NCI-H226 (cell line): Measurements from ENCODE around the gene RBM33.

Source experiments
- DNase-seq: peaks from one replicate; pipeline ENCODE4 v3.0.0-alpha.2; 2015

Gene RBM33

DNA sequence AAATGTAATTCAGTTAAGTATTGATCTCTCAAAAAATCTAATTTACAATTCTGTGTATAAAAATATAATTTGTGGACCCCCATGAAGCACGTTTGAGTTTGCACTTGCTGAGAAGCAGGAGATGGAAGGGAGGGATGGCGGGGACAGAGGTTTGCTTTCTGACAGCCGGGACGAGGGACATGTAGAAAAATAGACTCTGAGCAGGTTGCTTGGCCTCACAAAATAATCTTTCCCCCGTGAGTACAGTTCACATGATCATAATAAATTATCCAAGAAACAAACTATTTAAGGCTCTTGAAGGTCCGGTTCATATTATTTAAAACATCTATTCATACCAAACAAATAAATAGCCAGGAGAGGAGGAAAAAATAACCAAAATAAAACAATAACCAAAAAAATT lies 157.8 kb downstream of the RBM33 start:
- no peak for DNase-seq

DNA sequence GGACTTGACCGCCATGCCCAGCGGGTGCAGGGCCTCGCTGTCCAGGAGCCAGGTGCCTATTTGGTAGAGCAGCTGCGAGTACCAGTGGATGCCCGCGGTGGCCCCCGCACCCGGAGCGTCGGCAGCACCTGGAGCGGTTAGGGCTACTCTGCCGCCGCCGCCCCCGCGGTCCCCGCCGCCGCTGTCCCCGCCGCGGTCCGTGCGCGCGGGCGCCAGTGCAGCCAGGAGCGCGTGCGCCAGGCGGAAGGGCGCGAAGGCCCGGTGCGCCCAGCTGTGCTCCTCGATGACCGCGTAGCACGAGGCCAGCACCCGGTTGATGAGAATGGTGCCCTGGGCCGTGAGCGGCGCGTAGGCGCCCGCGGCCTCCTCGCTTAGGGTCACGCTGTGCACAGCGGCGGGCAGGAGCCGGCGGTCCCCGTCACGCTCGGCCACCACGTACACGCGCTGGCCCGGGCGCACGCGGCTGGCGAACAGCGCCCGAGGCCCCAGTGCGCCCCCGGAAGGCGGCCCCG lies 158.5 kb downstream of the RBM33 start:
- no peak for DNase-seq

DNA sequence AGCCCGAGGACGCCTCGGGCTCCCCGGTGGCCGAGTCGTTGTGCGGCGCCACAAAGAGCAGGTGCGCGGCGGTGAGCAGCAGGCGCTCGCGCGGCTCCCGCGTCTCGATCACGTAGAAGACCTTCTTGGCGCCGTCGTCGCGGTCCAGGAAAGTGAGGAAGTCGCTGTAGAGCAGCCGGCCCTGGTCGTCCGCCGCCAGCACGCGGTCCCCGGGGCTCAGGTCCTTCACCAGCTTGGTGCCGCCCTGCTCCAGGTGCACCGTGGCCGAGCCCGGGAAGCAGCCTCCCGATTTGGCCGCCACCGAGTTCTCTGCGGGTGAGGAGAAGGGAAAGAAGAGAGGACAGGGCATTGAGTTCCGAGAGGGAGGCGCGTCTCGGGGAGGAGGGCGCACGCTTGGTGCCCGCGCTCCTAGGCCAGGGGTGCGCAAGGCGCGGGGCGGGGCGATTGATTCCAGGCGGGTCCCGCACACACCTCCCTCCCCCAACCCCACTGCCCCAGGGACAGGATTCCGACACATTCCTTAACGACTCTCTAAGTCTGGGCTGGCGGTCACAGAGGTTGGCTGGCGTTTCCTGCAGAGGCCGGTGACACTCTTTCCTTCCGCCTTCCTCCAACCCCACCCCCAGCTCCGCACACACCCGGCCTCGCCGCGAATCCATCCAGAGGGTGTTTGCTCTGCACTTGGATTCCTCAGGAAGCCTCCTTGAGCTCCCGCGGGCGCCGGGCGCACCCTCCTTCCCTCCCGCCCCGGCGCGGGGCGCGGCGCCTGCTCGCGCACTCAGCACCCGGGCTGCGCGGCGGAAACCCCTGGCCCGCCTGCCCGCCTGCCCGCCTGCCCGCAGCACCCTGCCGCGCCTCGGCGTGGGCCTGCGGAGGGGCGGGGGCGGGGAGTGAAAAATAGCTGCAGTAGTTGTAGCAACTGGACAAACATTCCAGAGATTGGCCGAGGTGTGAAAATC lies 159.2 kb downstream of the RBM33 start:
- DNase-seq, result no peak

DNA sequence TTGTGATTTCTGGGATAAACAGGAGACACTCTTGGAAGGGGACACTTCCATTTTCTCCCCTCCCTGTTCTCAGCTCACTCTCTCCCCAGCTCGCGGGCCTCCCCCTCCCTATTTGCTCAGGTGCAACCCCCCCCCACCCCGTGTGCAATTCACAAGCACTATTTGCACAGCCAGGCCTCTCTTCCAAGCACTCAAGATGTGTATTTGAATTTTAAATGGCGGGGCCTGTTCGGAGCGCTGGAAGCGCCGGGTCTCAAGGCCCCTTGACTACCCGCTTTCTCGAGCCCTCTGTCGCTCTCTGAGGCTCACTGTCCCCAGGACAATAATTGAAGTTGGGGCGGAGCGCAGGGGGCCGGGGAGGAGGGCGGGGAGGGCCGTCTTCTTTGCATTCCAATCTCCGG lies 160.0 kb downstream of the RBM33 start:
- no peak for DNase-seq

DNA sequence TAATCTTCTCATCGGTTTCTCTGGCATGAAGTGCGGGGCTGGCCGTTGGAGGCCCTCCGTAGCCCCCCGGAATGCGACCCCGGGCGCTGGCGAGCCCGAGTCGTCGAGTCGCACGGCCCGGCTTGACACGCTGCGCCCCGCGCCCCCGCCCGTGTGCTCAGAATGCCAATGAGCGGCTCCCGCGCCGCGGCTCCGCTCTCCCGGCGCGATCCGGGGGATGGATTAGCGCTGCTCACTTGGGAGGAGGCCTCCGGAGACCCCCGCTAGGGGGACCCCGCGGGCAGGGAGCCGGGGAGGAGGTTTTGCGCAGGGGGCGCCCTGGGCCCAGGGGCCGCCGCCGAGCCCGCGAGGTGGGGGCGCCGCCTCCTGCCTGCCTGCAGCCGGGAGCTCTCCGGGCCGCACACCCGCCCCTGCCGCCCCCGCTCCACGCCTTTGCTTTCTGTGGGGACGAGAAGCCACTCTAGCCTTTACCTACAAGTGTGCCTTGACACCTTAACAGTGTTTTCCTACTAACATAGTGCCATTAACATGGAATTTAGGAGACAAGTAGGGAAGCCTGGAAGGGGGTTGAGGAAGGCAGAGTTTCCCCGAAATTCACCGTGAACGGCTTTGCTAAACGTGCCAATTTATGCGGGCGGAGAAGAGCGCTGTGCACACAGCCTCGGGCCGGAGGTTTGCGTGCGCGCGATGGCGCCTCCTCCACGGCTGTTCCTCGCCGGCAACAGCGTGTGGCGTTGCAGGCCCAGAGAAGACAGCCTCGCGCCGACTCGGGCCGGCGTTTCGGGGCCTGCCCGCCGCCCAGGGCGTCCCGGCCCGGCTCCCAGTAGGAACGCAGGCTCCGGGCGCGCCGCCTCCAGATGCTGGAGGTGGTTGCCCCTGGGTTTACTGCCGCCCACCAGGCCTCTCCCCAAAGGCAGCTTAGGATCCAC lies 160.7 kb downstream of the RBM33 start:
- DNase-seq, result peak; percentile 31

DNA sequence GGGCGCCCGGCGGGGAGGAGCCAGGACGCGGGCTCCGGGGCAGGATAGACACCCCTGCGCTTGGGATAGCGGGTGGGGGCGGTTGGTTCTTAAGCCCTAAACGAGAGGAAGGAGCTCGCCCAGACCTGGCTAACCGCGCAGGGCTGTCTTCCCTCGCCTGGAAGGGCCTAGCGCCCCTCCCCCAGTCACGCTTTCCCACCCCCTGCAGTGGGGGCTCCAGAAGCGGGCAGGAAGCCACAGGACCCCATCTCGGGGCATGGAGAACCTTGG lies 161.3 kb downstream of the RBM33 start:
- DNase-seq, result no peak

DNA sequence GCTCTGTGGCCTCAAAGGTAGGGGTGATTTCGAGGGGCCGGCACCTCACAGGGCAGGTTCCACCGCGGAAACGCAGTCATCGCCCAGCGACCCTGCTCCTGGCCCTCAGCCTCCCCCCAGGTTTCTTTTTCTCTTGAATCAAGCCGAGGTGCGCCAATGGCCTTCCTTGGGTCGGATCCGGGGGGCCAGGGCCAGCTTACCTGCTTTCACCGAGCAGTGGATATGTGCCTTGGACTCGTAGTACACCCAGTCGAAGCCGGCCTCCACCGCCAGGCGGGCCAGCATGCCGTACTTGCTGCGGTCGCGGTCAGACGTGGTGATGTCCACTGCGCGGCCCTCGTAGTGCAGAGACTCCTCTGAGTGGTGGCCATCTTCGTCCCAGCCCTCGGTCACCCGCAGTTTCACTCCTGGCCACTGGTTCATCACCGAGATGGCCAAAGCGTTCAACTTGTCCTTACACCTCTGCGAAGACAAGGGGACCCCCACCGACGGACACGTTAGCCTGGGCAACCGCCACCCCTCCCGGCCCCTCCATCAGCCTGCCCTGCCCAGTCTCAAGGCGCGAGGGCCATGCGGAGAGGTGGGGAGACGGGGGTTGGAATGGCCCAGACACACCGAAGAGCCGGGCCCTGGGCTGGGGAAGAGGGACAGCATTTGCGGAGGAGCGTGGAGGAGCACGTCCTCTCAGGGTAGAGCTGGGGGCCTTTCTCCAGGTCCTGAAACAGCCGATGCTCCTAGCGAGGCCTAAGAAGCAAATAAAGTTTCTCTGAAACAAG lies 161.8 kb downstream of the RBM33 start:
- DNase-seq, result no peak

DNA sequence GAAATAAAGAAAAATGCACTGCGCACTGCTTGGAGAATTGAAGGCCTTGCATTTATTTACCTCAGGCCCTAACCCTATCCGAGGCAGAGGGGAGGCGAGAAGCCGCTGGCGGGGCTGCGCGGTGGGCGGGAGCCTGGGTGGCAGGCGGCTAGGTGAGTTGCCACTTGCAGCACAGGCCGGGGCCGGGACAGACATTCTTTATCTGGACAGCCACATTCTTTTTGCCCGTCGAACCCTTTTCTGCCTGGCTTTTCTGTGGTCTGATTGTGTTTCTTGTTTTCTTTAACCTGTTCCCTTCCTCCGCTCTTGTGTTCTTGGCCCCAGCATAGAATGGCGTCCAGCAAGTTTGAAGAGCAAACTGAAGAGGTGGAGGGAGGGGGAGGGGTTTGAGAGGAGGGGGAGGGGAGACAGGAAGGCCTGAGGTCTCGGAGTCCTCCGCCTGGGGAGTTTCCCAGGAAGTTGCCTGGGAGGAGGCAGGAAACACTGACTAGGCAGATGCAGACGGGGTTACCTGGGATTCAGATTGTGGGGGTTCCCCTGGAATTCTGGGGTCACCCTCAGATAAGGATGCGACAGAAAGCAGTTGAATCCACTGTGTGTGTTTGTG lies 162.7 kb downstream of the RBM33 start:
- DNase-seq, result no peak

DNA sequence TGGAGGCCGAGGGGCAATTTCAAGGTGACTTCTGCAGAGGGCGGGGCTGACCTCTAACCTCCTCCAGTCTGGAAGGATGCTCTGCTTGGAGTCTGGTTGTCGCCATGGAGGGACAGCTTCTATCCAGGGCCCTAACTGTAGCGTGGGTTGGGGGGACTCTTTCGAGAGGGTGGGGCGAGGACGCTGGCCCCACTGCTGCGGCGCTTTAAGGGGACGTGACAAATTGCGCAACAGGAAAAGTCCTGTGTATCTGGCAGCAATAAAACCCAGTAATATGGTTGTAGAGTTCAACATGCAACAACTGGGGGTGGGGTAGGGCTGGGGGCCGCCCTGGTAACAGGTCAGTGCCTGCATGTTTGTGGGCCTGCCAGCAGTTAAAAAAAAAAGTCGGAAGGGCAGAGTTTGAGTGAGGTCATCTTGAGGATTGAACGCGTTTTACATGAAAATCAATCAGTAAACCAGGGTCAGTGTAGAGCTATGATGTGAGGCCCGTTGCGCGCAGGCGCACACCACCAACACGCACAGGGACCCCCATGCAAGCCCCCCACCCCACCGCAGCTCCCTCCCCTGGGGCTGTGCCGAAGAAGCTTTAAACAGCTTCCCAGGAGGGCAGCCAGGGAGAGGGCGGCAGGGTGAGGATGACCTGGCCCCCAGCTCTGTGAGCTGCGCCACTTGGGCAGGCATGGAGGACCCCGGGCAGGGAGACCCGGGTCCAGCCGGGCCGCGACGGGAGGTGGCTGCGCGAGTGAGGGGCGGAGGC lies 163.5 kb downstream of the RBM33 start:
- DNase-seq, result no peak

DNA sequence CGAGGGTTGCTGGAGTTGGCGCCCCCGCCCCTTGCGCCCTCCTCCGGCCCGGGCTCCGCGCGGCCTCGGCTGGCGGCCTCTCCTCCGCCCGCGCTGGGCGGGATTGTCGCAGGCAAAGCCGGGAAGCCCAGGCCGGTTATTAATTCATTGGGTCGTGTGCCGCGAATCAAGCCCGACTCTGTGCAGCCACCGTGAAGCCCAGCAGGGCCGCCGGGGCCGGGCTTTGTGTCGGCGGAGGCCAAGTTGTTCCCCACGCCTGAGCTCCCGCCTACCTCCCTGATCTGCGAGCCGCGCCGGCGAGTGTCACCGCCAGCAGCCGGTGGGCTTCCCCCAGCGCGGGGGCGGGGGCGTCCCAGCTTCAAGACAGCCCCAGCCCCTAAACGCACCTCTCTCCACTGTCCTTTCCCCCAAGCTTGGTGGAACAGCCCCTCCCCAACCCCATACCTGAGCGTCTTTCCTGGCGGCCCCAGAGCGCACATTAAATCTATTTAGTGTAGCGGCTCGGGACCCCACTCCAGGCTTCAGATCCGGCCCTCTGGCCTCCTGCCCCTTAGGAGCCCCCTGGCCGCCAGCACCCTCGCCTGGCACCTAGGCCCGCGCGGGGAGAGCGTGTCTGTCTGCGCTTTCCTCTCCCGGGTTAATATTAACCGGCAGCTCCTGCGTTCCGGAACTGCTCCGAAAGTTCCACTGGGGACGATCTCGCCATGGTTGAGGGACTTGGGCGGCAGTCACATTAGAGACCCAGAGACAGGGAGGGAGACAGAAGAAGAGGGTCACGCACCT lies 164.3 kb downstream of the RBM33 start:
- no peak for DNase-seq

DNA sequence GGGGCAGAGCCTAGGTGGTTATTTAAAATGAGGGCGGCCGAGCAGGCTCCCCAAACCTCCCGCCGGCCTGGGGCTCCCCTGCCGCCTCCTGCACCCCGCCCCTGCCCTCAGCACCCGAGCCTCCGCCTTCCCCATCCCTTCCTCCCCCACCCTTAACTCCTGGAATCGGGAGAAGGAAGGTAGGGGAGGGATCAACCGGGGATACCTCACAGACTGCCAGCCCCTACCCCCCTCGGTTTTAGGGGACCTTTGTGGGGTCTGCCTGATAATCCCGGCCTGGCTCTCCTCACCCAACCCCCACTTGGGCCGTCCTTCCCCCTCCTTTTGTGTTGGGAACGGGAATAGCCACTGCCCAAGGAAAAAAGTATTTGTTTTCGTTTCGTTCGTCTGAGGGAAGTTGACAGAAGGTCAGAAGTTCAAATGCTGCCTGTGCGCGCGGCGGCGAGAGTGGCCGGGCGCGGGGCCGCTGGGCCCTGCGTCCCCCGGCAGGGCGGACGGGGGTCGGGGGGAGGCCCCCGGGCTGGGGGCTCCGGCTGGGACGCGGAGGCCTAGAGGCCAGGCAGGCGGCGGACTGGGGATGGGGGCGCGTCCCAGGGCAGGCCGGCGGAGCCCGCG lies 165.0 kb downstream of the RBM33 start:
- no peak for DNase-seq

DNA sequence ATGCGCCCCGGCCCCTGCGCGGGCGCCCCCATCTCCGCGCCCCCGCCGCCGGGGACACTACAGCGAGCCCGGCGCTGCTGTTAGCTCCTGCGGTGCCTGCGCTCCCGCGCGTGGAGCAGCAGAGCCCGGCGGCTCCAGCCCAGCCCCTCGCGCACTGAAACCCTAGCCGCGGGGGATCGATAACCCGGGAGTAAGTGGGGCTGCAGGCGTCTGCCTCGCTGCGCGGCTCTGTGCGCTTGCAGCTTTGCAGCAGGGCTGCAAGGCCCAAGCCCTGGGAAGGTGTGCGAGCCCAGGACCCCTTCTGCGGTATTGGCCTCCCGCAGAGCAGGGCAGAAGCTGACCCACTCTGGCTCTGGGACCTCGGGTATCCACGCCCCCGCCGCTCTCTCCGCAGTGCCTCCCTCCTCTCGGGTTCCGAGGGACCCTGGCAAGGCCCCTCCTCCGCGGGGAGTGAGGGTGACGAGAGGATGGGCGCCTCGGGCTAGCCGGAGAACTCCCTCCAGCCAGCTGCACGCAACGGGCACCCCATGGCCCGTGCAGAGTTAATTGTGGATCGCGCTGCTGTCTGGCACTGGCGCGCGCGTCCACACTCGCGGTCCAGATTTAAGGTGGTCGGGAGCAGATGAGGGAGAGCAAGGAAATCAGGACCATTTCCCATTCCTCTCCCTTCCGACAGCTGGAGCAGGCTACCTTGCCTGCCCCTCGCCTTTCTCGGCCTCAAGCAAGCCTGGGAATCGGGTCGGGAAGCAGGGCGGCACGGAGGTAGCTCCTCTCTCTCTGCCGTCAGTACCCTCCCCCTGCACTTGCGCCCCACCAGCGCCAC lies 165.7 kb downstream of the RBM33 start:
- DNase-seq, result no peak

DNA sequence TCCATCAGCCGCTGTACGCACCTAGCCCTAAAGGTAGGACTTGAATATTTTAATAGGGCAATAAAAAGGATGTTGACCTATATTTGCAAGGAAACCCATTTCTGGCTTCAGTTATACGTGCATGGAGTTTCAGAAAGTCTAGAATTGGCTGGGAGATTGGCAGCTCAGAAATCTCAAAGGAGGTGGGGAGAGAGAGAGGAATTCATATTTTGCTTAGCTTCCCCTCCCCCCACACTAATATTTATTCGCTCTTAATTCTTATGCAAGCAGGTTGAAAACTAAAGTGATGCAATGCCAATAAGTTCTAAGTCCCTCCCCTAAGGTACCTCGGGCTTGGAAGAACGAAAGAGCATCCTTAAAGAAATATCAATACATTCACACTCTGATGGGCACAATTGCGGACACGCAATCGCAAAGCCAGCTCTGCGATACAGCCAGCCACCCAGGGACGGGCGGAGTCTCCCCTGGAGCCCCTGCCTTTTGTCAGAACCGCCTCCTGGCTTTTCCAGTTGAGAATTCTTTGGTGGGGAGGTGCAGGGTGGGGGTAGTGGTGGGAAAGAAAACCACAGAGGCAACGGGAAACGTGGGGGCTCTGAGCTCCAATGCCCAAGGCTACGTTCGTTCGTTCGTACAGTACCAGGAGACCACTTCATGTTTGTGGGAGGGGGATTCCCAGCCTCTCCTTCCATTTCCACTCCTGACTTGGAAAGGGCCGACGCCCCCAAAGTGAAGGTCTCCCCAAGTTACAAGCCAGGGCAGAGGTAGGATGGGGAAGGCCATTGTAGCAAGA lies 166.5 kb downstream of the RBM33 start:
- DNase-seq, result no peak

DNA sequence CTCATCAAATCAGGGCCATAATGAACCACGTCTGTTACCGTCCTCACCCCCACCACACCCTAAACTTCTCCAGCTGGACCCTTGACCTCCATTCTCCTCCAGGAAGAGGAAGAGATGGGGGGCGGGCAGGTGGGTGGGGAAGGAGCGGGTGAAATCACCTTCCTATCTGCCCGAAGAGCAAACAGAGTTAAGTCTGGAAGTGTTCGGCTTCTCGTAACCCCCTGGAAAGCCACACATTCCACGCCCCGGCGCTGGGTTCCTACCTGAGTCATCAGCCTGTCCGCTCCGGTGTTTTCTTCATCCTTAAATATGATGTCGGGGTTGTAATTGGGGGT lies 167.1 kb downstream of the RBM33 start:
- no peak for DNase-seq

DNA sequence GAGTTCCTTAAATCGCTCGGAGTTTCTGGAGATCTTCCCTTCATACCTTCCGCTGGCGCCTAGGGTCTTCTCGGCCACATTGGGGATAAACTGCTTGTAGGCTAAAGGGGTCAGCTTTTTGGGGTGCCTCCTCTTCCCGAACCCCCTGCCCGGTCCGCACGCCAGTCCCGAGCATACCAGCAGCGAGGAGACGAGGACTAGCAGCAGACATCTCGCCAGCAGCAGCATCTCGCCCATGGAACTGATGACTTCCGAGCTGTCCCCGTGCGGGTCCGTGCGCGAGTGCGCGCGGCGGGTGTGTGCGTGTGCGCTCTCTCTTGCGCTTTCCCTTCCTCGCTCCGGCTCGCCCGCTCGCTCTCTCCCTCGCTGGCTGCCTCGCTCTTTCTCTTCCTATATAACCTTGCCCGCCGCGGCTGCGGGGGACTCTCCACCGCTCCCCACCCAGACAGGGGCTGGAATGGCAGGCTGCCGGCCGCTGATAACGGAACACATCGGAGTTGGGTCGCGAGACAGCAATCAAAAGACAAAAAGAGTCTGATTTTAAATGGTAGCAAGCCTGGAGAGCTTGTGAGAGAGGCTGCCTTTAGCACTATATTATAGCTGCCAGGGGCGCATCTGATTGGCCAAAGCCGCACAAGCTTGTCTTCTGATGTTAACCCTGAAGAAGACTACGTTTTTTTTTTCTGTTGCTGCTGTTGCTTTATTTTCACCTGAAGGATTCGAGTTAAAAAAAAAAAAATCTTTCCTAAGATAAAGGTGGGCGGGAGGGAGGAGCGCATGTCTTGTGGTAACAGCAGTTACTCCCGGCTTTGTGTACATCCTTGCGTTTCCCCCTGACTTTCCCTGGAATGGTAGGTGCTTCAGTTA lies 167.7 kb downstream of the RBM33 start, which contains the start of gene SHH:
TSS of gene SHH (minus strand) at position 569 of the 867 bp plus-strand sequence. CDS start at position 228, 341 bp downstream.
- no peak for DNase-seq

DNA sequence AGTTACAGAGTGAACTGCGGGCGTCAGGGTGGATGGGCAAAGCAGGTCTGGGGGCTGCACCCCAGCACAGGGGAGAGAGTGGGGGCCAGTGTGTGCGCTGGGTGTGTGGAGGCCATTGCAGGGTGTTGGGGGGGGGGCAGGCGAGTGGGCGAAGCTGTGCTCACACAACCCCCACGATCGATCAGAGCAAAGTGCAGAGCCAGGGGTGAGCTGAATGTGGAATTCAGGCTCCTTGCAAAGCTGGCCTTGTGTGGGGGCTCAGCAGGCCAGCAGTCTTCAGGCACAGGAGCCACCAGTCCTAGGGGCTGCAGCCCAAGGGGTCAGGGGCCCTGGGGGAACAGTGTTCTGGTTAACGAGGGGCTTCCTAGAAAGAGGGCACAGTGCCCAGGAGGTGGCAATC lies 168.7 kb downstream of the RBM33 start:
- no peak for DNase-seq

DNA sequence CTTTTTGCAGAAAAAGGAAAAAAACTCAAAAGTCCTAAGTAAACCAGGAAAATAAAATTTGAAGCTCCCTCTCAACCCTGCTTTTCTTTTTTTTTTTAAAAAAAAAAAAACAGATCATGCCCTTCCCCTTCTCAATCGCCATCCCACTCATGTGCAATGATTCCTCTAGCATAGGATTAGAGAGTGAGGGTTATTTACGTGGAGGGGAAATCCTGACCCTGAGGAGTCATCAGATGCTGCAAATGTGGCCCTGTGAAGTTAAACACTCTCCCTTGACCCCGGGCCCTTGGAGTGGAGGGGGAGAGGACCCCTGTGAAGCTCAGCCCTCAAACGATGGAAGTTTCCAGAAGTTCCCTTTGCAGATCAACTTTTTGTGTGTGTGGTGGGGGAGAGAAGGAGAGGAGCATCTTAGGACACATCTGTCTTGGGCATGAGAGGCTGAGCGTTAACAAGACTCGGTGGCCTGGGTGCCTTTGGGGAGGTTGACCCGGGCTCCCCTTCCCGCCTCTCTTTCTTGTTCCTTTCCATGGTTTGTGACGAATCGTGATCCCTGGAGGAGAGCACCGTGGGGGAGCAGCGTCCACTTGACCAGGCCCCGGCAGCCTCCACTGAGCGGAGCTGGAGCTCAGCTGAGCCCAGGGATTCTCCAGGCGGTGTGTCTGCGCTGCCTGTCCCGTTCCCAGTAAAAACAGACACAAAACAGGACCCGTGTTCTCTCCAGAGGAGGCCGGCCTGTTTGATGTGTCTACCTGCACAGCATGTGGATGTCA lies 169.3 kb downstream of the RBM33 start:
- DNase-seq, result no peak
